OCI-LY1 (cell line): ENCODE measurements around the gene FHL3.

Source experiments
- CTCF ChIP-seq: fragments of 200-600 bp; sonication (generic), shearing (Covaris generic); IDR thresholded peaks from 2 replicates; pipeline ENCODE4 v1.5.1; 2017; ENCODE audit warnings: mild to moderate bottlenecking, antibody characterized with exemption, low read length, moderate library complexity, mixed read lengths
- EZH2 ChIP-seq: fragments of 200-600 bp; sonication (generic), shearing (Covaris generic); IDR thresholded peaks from 2 replicates; pipeline ENCODE4 v1.8.0; 2017; ENCODE audit warnings: borderline replicate concordance, mixed run types, mild to moderate bottlenecking, antibody characterized with exemption, low read length, moderate library complexity, mixed read lengths

DNA sequence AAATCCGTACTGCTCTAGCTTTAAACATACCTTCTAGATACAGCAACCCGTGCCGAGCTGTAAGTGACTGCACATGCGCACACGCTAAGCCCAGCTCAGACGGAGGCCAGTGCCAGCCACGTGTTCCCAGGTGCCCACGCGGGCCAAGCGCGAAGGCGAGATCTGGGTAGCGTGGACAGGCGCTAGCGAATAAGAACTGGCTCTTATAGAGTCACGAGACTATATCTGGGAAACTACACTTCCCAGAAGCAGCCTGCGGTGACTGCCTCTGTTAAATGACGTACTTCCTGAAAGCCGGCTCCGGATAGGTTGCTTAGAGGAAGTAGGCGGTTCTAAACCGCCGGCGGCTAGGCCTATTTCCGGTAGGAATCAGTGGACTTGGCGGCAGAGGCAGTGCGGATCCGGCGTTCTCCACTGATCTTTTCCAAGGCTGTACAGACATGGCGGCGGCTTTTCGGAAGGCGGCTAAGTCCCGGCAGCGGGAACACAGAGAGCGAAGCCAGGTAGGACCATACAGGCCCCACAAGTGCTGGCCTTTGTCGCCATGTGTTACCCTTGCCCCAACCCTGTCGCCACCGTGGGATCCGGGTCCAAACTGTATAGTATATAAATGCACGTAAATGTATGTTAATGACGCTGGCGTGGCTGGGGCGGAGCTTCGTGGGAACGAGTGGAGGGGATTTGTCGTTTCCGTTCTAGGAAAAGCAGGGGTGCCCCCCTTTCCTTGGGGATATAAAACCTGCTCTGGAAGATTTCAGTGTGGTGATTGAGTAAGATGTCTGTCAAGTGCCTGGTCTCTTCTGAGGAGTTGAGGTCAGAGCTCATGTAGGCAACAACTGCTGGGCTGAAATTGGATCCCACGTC lies 7.3 kb upstream of the FHL3 start, which contains the start of gene UTP11:
- TF ChIP-seq CTCF = no peak
- no peak for TF ChIP-seq EZH2
